Left cardiac atrium (tissue), 4 donors: ENCODE measurements around the gene TUT1. TPM values are rescaled to one million over a fixed set of nuclear protein-coding genes. Genes with fewer than 3 reads are reported as not detected.
"Not testable (repeated sequence)": the region's sequence is repeated elsewhere in the genome, so short reads cannot be mapped to it uniquely, and the experiment has no call there.

ENCODE experiments used
- ATAC-seq, 2 donors: fragments of 200-7000 bp; cut with Tn5 transposase; one replicate each; pipeline ENCODE4 v1.9.1; 2020; ENCODE audit warnings: mild to moderate bottlenecking in 2 of 2, moderate library complexity in 2 of 2
- DNase-seq: peaks from one replicate; pipeline ENCODE4 v3.0.0-alpha.2; 2020
- intact Hi-C, 2 donors: fragments of 100-400 bp; cut with DNase I; formaldehyde crosslinking; loops; one replicate each; pipeline versions ENCODE4 v1.14.1 to v1.15.1; 2022 to 2023
- total RNA-seq, 2 donors: library from RNA; stranded (reverse); fragmentation: NEBNext Ultra II Directional; extraction: Animal tissue kit (Norgen Biotek cat#: 25700); gene quantifications; one replicate each; pipeline ENCODE4 v1.2.1, GENCODE V29; 2021
- donor health status: DM: no; HTN: yes; CAD: no.
- donor health status: DM: no; HTN: yes; CAD: no; lungs with severe emphysema.
- donor health status: DM: yes; HTN: yes; CAD: no.
- donor health status: Dilated cardiomyopathy.

The TUT1 gene
- total RNA-seq, 2 donors from 2014 or later, result 9.6 to 11.5 TPM

GRCh38 chr11:62561677-62562230 is 29.6 kb downstream of the TUT1 start:
- intact Hi-C loops, result loop anchor here in 1 of 2 donors (2.0 kb wide), 1 partner anchor 137 kb away; no protein-coding TSS in a partner anchor
- not testable (repeated sequence) for DNase-seq, ATAC-seq

- peak; percentile 76 to 80 for ATAC-seq
- DNase-seq, result peak; percentile 90
- intact Hi-C loops, result loop anchor here in 1 of 2 donors (2.0 kb wide), 1 partner anchor 136 kb away; no protein-coding TSS in a partner anchor
Measured at GRCh38 chr11:62560566-62561103, 30.7 kb downstream of the TUT1 start.

- not testable (repeated sequence) for ATAC-seq
- DNase-seq, result peak; percentile 13
- intact Hi-C loops, result loop anchor here in 1 of 2 donors (2.0 to 5.0 kb wide), 2 partner anchors 135 to 162 kb away; no protein-coding TSS in a partner anchor
Measured at GRCh38 chr11:62559626-62560025, 31.7 kb downstream of the TUT1 start.

- intact Hi-C loops, result loop anchor here in 1 of 2 donors (5.0 kb wide), 1 partner anchor 162 kb away; no protein-coding TSS in a partner anchor
- ATAC-seq, result no peak
Measured at GRCh38 chr11:62559204-62559603, 32.1 kb downstream of the TUT1 start.

GRCh38 chr11:62558669-62559068 is 32.7 kb downstream of the TUT1 start:
- ATAC-seq, result no peak
- intact Hi-C loops, result loop anchor here in 1 of 2 donors (5.0 kb wide), 1 partner anchor 161 kb away; no protein-coding TSS in a partner anchor
- peak; percentile 21 for DNase-seq

More at GRCh38 chr11:62559204-62559603, 32.1 kb downstream of the TUT1 start:
- DNase-seq, result no peak

GRCh38 chr11:62556875-62557631 is 34.3 kb downstream of the TUT1 start:
- intact Hi-C loops, result loop anchor here in 1 of 2 donors (5.0 kb wide), 1 partner anchor 160 kb away; no protein-coding TSS in a partner anchor

GRCh38 chr11:62556108-62556874 is 35.0 kb downstream of the TUT1 start:
- DNase-seq, result peak; percentile 93
- intact Hi-C loops, result loop anchor here in 1 of 2 donors (5.0 kb wide), 1 partner anchor 159 kb away; no protein-coding TSS in a partner anchor
- peak; percentile 74 to 77 for ATAC-seq

More at GRCh38 chr11:62556875-62557631, 34.3 kb downstream of the TUT1 start:
- ATAC-seq, result no peak
- DNase-seq, result peak; percentile 24

- DNase-seq (no peak), ATAC-seq (peak in 1 of 2 donors; percentile 5)
- intact Hi-C loops, result loop anchor here in 1 of 2 donors (5.0 kb wide), 1 partner anchor 158 kb away; no protein-coding TSS in a partner anchor
Measured at GRCh38 chr11:62555464-62556107, 35.7 kb downstream of the TUT1 start.

GRCh38 chr11:62554387-62555167 is 36.7 kb downstream of the TUT1 start:
- no peak for ATAC-seq
- intact Hi-C loops, result loop anchor here in 1 of 2 donors (5.0 kb wide), 1 partner anchor 157 kb away; no protein-coding TSS in a partner anchor
- DNase-seq, result peak; percentile 39

GRCh38 chr11:62553839-62554361 is 37.4 kb downstream of the TUT1 start:
- ATAC-seq (no peak), DNase-seq (peak; percentile 25)
- intact Hi-C loops, result no loop called here

GRCh38 chr11:62553080-62553838 is 38.1 kb downstream of the TUT1 start:
- intact Hi-C loops, result no loop called here
- peak; percentile 75 to 83 for ATAC-seq
- DNase-seq, result peak; percentile 88

GRCh38 chr11:62552485-62553079 is 38.7 kb downstream of the TUT1 start:
- ATAC-seq, result no peak
- intact Hi-C loops, result no loop called here
- DNase-seq, result peak; percentile 24

- intact Hi-C loops, DNase-seq, ATAC-seq: not testable (repeated sequence)
Measured at GRCh38 chr11:62550478-62550877, 40.8 kb downstream of the TUT1 start.

GRCh38 chr11:62548545-62549335 is 42.6 kb downstream of the TUT1 start:
- DNase-seq, result peak; percentile 76
- intact Hi-C loops, result loop anchor here in 1 of 2 donors (10.0 kb wide), 1 partner anchor 154 kb away; no protein-coding TSS in a partner anchor

GRCh38 chr11:62547691-62548281 is 43.5 kb downstream of the TUT1 start:
- ATAC-seq, result no peak
- intact Hi-C loops, result loop anchor here in 1 of 2 donors (10.0 kb wide), 1 partner anchor 153 kb away; no protein-coding TSS in a partner anchor
- DNase-seq, result peak; percentile 49

More at GRCh38 chr11:62548545-62549335, 42.6 kb downstream of the TUT1 start:
- no peak for ATAC-seq
